SU-DHL-6 (cell line): ENCODE results near the gene FABP1.

Experiments used
- H2AFZ ChIP-seq: fragments of 200-600 bp; sonication (generic); 2 replicates; pipeline ENCODE4 v1.6.1; 2014; ENCODE audit warnings: low read depth, mild to moderate bottlenecking, moderate library complexity, mixed read lengths, antibody characterized with exemption, low read length; ENCODE audit not compliant: severe bottlenecking
- H3F3A ChIP-seq: fragments of 200-600 bp; shearing (Covaris generic); 2 replicates; pipeline ENCODE4 v1.6.0; 2016; ENCODE audit warnings: antibody characterized with exemption, mild to moderate bottlenecking; ENCODE audit not compliant: insufficient read depth
- H3K27ac ChIP-seq: fragments of 200-600 bp; sonication (generic); 2 replicates; pipeline ENCODE4 v1.5.1; 2016; ENCODE audit warnings: low read depth, mild to moderate bottlenecking, low read length, moderate library complexity, mixed read lengths
- H3K27me3 ChIP-seq: fragments of 200-600 bp; sonication (generic), shearing (Covaris generic); 2 replicates; pipeline ENCODE4 v1.6.0; 2014; ENCODE audit warnings: mild to moderate bottlenecking, low read length
- H3K36me3 ChIP-seq: fragments of 200-600 bp; sonication (generic); 2 replicates; pipeline ENCODE4 v1.6.1; 2014; ENCODE audit warnings: mild to moderate bottlenecking, low read length, mixed read lengths
- H3K4me2 ChIP-seq: fragments of 300-600, 200-600 bp; shearing (Covaris generic), sonication (generic); 2 replicates; pipeline ENCODE4 v1.6.0; 2014; ENCODE audit warnings: low read length, low read depth, mild to moderate bottlenecking; ENCODE audit not compliant: poor library complexity, severe bottlenecking
- H3K4me3 ChIP-seq: fragments of 200-600 bp; sonication (generic); 2 replicates; pipeline ENCODE4 v1.5.1; 2014; ENCODE audit warnings: antibody characterized with exemption, low read length, mild to moderate bottlenecking, mixed read lengths; ENCODE audit not compliant: insufficient read depth, poor library complexity, severe bottlenecking
- H3K79me2 ChIP-seq: fragments of 200-600 bp; sonication (generic); 2 replicates; pipeline ENCODE4 v1.6.1; 2014; ENCODE audit warnings: mild to moderate bottlenecking, low read length, moderate library complexity; ENCODE audit not compliant: insufficient read depth
- H3K9ac ChIP-seq: fragments of 200-600 bp; sonication (generic); 2 replicates; pipeline ENCODE4 v1.7.0; 2014; ENCODE audit warnings: mild to moderate bottlenecking, low read length
- H3K9me2 ChIP-seq: fragments of 200-600 bp; sonication (generic); replicated peaks from 2 replicates; pipeline ENCODE4 v1.6.1; 2014; ENCODE audit warnings: low read length; ENCODE audit not compliant: insufficient read depth
- H3K9me3 ChIP-seq: fragments of 200-600 bp; sonication (generic); 2 replicates; pipeline ENCODE4 v1.6.1; 2014; ENCODE audit warnings: low read length, mixed read lengths; ENCODE audit not compliant: insufficient read depth
- H4K20me1 ChIP-seq: fragments of 200-600 bp; sonication (generic); 2 replicates; pipeline ENCODE4 v1.6.1; 2014; ENCODE audit warnings: low read depth, mild to moderate bottlenecking, antibody characterized with exemption, low read length, moderate library complexity, mixed read lengths
- EZH2phosphoT487 ChIP-seq: fragments of 200-600 bp; sonication (generic), shearing (Covaris generic); conservative IDR thresholded peaks from 2 replicates; pipeline ENCODE4 v1.6.1; 2018; ENCODE audit warnings: mild to moderate bottlenecking, antibody characterized with exemption, low read length, moderate library complexity, mixed read lengths
- TF ChIP-seq, protein P1 (sequence below): fragments of 200-600 bp; sonication (generic); IDR thresholded peaks from one replicate; pipeline ENCODE4 v1.5.1; 2017; ENCODE audit warnings: antibody characterized with exemption, mild to moderate bottlenecking, low read length, moderate library complexity; ENCODE audit not compliant: insufficient read depth, poor library complexity, severe bottlenecking

FABP1 gene

DNA sequence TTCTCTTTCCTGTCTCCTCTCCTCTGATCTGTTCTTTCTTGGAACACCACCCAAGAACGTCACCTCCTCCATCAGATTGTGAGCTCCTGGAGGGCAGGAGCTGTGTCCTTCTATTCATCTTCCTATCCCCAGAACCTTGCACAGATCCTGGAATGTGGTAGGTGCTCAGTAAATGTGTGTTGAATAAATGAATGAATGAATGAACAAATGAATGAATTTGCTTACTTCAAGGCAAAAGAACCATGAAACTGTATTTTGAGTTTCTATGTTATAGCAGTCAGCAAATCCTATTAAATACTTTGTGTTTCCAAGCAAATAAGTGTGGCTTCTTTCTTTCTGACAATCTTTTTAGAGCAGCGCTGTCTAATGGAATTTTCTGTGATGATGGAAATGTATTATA, 14.8 kb downstream of the FABP1 start:
- no peak overlapping the region for H3K9ac ChIP-seq
- no peak overlapping the region for H3K4me3 ChIP-seq
- H3K36me3 ChIP-seq, result no peaks in the 10 kb centered on the region
- no peaks in the 10 kb centered on the region for H3F3A ChIP-seq
- H3K4me2 ChIP-seq, result no peak overlapping the region
- TF ChIP-seq EZH2phosphoT487, result no peak
- TF ChIP-seq, protein P1, sequence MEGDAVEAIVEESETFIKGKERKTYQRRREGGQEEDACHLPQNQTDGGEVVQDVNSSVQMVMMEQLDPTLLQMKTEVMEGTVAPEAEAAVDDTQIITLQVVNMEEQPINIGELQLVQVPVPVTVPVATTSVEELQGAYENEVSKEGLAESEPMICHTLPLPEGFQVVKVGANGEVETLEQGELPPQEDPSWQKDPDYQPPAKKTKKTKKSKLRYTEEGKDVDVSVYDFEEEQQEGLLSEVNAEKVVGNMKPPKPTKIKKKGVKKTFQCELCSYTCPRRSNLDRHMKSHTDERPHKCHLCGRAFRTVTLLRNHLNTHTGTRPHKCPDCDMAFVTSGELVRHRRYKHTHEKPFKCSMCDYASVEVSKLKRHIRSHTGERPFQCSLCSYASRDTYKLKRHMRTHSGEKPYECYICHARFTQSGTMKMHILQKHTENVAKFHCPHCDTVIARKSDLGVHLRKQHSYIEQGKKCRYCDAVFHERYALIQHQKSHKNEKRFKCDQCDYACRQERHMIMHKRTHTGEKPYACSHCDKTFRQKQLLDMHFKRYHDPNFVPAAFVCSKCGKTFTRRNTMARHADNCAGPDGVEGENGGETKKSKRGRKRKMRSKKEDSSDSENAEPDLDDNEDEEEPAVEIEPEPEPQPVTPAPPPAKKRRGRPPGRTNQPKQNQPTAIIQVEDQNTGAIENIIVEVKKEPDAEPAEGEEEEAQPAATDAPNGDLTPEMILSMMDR, result no peak
- H3K79me2 ChIP-seq, result no peaks in the 10 kb centered on the region
- H4K20me1 ChIP-seq, result no peaks in the 10 kb centered on the region
- H3K27ac ChIP-seq, result no peak overlapping the region
- no peaks in the 10 kb centered on the region for H3K9me2 ChIP-seq
- no peaks in the 10 kb centered on the region for H3K9me3 ChIP-seq
- H3K27me3 ChIP-seq, result no peaks in the 10 kb centered on the region
- no peak overlapping the region for H2AFZ ChIP-seq

DNA sequence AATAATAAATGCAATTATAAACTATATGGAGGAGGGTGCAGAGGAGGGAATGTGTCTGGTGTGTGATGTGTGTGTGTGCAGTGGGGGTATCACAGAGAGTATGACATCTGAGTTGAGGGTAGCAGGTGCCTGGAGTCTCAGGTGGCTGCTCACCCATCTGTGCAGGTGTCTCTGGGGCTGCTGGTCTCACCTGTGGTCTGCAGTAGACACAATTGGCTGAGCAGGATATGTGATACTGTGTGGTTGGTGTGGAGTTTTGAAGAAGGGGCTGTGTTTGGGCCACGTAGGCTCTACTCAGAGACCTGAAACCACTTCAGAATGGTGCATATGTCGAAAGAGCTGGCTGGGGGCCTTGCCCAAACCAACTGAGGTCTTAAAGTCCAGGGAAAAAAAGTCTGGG, 17.0 kb downstream of the FABP1 start:
- no peak overlapping the region for H2AFZ ChIP-seq
- H3K9me2 ChIP-seq, result no peaks in the 10 kb centered on the region
- H3K4me2 ChIP-seq, result no peak overlapping the region
- H3K27ac ChIP-seq, result no peak overlapping the region
- H3K9me3 ChIP-seq, result no peaks in the 10 kb centered on the region
- H3K9ac ChIP-seq, result no peak overlapping the region
- no peaks in the 10 kb centered on the region for H3K36me3 ChIP-seq
- TF ChIP-seq, protein P1, result no peak
- no peak for TF ChIP-seq EZH2phosphoT487
- no peaks in the 10 kb centered on the region for H3F3A ChIP-seq
- no peaks in the 10 kb centered on the region for H3K79me2 ChIP-seq
- H3K4me3 ChIP-seq, result no peak overlapping the region
- no peaks in the 10 kb centered on the region for H3K27me3 ChIP-seq
- no peaks in the 10 kb centered on the region for H4K20me1 ChIP-seq

DNA sequence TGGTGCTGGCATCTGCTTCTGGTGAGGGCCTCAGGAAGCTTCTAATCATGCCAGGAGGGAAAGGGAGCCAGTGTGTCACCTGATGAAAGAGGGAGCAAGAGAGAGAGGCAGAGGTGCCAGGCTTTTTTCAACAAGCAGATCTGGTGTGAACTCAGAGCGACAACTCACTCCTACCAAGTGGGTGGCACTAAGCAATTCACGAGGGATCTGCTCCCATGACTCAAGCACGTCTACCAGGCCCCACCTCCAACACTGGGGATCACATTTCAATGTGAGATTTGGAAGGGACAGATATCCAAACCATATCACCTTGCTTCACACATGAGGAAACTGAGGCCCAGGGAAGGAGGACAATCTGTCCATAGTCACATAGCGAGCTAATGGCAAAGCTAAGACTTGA, 19.1 kb downstream of the FABP1 start:
- TF ChIP-seq, protein P1, result no peak
- no peak for TF ChIP-seq EZH2phosphoT487
- H3K4me3 ChIP-seq, result no peak overlapping the region

DNA sequence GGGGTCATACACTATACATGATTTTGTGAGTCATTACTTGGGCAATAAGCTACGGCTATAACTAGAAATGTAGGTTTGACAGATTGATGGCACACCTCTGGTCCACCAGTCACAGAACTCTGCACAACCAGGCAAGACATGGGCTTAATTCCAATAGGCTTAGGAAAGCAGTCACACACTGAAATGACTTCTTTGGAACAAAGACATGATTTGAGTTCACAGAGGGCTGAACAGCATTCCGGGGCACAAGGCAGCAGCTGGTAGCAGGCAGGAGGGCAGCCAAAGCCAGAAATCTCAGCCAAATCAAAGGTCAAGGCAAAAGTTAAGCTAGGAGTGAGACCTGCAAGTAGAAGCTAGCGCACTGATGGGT, 27.4 kb downstream of the FABP1 start:
- Histone ChIP-seq H3K36me3 (no peaks in the 10 kb centered on the region), H3K27me3 (no peaks in the 10 kb centered on the region), H3K27ac (no peak overlapping the region), H3K9me3 (no peaks in the 10 kb centered on the region), H4K20me1 (no peaks in the 10 kb centered on the region), H3K4me3 (no peak overlapping the region), H2AFZ (no peak overlapping the region), H3K79me2 (no peaks in the 10 kb centered on the region), H3K9ac (no peak overlapping the region), H3K4me2 (no peak overlapping the region), H3K9me2 (no peaks in the 10 kb centered on the region), H3F3A (no peaks in the 10 kb centered on the region)
- TF ChIP-seq, protein P1, result no peak
- TF ChIP-seq EZH2phosphoT487, result no peak

More for the DNA sequence above, 19.1 kb downstream of the FABP1 start:
- H4K20me1 ChIP-seq, result no peaks in the 10 kb centered on the region
- no peaks in the 10 kb centered on the region for H3K27me3 ChIP-seq
- no peaks in the 10 kb centered on the region for H3K9me3 ChIP-seq
- H3F3A ChIP-seq, result no peaks in the 10 kb centered on the region
- no peaks in the 10 kb centered on the region for H3K36me3 ChIP-seq
- no peak overlapping the region for H2AFZ ChIP-seq
- H3K4me2 ChIP-seq, result no peak overlapping the region
- no peaks in the 10 kb centered on the region for H3K9me2 ChIP-seq
- H3K79me2 ChIP-seq, result no peaks in the 10 kb centered on the region
- H3K9ac ChIP-seq, result no peak overlapping the region
- H3K27ac ChIP-seq, result no peak overlapping the region
